Kidney (tissue), 14 donors: ENCODE measurements around the gene MAP1LC3B. TPM values are rescaled to one million over a fixed set of nuclear protein-coding genes. Genes with fewer than 3 reads are reported as not detected.
"Not testable (repeated sequence)": the region's sequence is repeated elsewhere in the genome, so short reads cannot be mapped to it uniquely, and the experiment has no call there.

Source experiments
- DNase-seq, 5 donors: peaks; one replicate each; pipeline ENCODE4 v3.0.0-alpha.2; 2013 to 2020
- FAIRE-seq: peaks from 2 replicates; lab custom pipeline; 2012; peaks lifted over from hg19 to GRCh38; lab: Jason Lieb, UNC
- H3K27ac ChIP-seq, 2 donors: one replicate each; pipeline ENCODE4 v1.7.0; 2013; ENCODE audit warnings: low read depth in 2 of 2, low read length in 2 of 2, inconsistent platforms in 1 of 2
- H3K27me3 ChIP-seq: one replicate; pipeline ENCODE4 v1.7.1; 2013; ENCODE audit warnings: low read length, inconsistent platforms; ENCODE audit not compliant: control insufficient read depth, insufficient read depth
- H3K36me3 ChIP-seq, 3 donors: one replicate each; pipeline versions ENCODE4 v1.7.0 to v1.7.1; 2013; ENCODE audit warnings: low read length in 3 of 3, control low read depth in 1 of 3, inconsistent platforms in 1 of 3; ENCODE audit not compliant: insufficient read depth in 3 of 3, control insufficient read depth in 2 of 3
- H3K4me1 ChIP-seq, 3 donors: one replicate each; pipeline versions ENCODE4 v1.7.0 to v1.7.1; 2013; ENCODE audit warnings: low read length in 3 of 3, inconsistent platforms in 1 of 3, low read depth in 1 of 3; ENCODE audit not compliant: control insufficient read depth in 2 of 3, insufficient read depth in 2 of 3
- H3K4me3 ChIP-seq, 3 donors: one replicate each; pipeline versions ENCODE4 v1.7.0 to v1.8.1; 2013; ENCODE audit warnings: low read length in 3 of 3, control low read depth in 1 of 3, inconsistent platforms in 1 of 3
- H3K9ac ChIP-seq, 3 donors: one replicate each; pipeline versions ENCODE4 v1.7.0 to v1.7.1; 2013; ENCODE audit warnings: low read length in 3 of 3, control low read depth in 1 of 3, inconsistent platforms in 1 of 3
- H3K9me3 ChIP-seq, 3 donors: one replicate each; pipeline versions ENCODE4 v1.7.0 to v1.7.1; 2013; ENCODE audit warnings: low read length in 3 of 3, control low read depth in 1 of 3, inconsistent platforms in 1 of 3; ENCODE audit not compliant: control insufficient read depth in 2 of 3, insufficient read depth in 1 of 3
- CTCF ChIP-seq: IDR thresholded peaks from 3 replicates; pipeline ENCODE4 v1.5.1; 2012; ENCODE audit warnings: mild to moderate bottlenecking, moderate library complexity, borderline replicate concordance; ENCODE audit not compliant: insufficient read depth; ENCODE audit errors: extremely low read depth
- intact Hi-C: fragments of 100-400 bp; cut with DNase I; formaldehyde crosslinking; loops from one replicate; pipeline ENCODE4 v1.11.1; 2022
- polyA plus RNA-seq: library from polyadenylated mRNA; stranded (reverse); fragments of 350-450 nt; fragmentation: Illumina TruSeq; extraction: RNeasy Lipid Tissue Mini Kit (QIAGEN cat#74804); gene quantifications from one replicate; pipeline ENCODE4 v1.2.3, GENCODE V29; 2014; ENCODE audit warnings: low read depth, low replicate concordance; ENCODE audit not compliant: insufficient read depth
- total RNA-seq: library from RNA; stranded (reverse); fragmentation: NEBNext Ultra II Directional; extraction: Animal tissue kit (Norgen Biotek cat#: 25700); gene quantifications from one replicate; pipeline ENCODE4 v1.2.1, GENCODE V29; 2021
- donor health status: control.
- donor health status: control.
- donor health status: control.
- donor health status: control.
- donor health status: control.
- donor health status: DM: yes; HTN: yes; CAD: no.
- donor health status: Normal renal cell carcinoma (clear cell type).

MAP1LC3B gene
- total and polyA plus RNA-seq, 2 donors from 2014 or later, result 57.1 to 70.3 TPM

DNA sequence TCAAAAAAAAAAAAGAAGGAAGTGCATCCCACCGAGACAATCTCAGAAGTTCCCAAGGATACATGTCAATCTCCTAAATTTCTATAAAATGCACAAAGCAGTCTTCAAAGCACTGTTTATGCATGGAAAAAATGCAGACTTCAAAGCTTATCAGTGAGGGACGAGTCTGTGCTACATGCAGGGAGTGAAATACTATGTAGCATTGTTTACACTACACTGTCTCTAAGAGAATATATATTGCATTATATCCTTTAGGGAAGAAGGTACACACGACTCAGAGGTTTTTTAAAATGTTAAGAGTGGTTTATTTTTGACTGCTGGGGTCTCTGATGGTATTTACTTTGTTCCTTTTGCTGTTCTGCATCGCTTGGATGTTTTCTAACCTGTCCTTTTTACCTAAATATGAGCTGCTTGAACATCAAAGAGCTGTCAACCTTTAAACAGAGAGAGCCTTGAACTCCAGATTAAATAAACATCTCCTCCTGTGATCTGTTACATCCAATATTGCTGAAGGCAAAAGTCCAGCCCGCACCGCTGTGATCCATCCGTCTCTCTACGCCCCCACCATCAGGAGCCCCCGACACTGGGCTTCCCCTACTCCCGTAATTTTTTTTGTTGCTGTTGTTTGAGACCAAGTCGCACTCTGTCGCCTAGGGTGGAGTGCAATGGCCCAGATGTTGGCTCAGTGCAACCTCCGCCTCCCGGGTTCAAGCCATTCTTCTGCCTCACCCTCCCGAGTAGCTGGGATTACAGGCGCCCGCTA, 9.9 kb upstream of the MAP1LC3B start:
- H3K9me3 ChIP-seq, result no peaks in the 10 kb centered on the region
- no peaks in the 10 kb centered on the region for H3K27me3 ChIP-seq
- peaks cover 6 to 17% (median 8%) of the 10 kb centered on the region in 3 donors for H3K4me1 ChIP-seq
- peak overlapping the region; percentile 14 to 67 (median 48) for H3K9ac ChIP-seq
- no peak for TF ChIP-seq CTCF
- no peaks in the 10 kb centered on the region for H3K36me3 ChIP-seq
- intact Hi-C loops, result no loop called here
- FAIRE-seq (no peak), DNase-seq (peak in 4 of 5 donors; percentile 46 to 69 (median 56))
- peak overlapping the region; percentile 49 to 74 (median 64) for H3K4me3 ChIP-seq
- peak overlapping the region in 1 of 2 donors; percentile 93 for H3K27ac ChIP-seq

GRCh38 chr16:87383505-87384161, 8.5 kb upstream of the MAP1LC3B start, which contains the start of gene FBXO31:
Gene FBXO31 (minus strand): TSS chr16:87383776. CDS start chr16:87383744, 32 bp downstream.
- intact Hi-C loops, result no loop called here

DNA sequence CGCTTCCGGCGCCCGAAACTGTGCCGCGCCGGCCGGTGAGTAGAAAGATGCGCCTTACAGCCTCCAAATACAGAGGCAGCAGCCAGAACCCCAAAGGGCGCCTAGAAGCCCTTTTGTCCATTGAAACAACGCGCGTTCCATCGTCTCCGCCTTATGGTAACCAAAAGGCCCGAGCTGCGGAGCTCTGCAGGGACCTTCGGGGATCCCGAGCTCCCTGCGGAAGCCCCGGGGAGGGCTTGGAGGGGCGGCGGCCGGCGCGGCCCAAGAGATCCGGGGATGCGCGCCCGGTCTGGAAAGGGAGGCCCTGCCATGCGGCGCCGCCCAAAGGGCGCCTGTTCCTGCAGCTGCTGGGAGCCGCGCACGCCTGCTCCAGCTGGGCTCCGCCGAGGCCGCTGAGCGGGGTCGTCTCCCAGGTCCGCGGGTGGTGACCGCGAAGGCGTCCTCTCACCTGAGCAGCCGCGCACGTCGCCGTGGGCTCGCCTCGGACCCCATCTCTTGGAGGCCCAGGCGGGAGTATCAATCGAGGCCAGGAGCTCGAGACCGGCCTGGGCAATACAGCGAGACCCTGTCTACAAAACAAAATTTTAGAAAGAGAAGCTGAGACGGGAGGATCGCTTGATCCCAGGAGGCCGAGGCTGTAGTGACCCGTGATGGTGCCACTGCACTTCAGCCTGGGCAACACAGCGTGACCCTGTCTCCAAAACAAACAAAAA, 7.8 kb upstream of the MAP1LC3B start:
- H3K36me3 ChIP-seq, result no peaks in the 10 kb centered on the region
- H3K27me3 ChIP-seq, result no peaks in the 10 kb centered on the region
- peak in 1 of 5 donors; percentile 91 for DNase-seq
- peak overlapping the region in 2 of 3 donors; percentile 50 to 60 for H3K9ac ChIP-seq
- FAIRE-seq, result no peak
- peaks cover 11 to 23% (median 16%) of the 10 kb centered on the region in 3 donors for H3K4me1 ChIP-seq
- peak overlapping the region; percentile 61 to 74 (median 65) for H3K4me3 ChIP-seq
- no peak for TF ChIP-seq CTCF
- no peaks in the 10 kb centered on the region for H3K9me3 ChIP-seq
- intact Hi-C loops, result no loop called here
- H3K27ac ChIP-seq, result peak overlapping the region; percentile 93 to 94

More at GRCh38 chr16:87383505-87384161, 8.5 kb upstream of the MAP1LC3B start, which contains the start of gene FBXO31:
- peak; percentile 8 for TF ChIP-seq CTCF
- Histone ChIP-seq H3K4me3 (peak within 1 kb of the TSS; percentile 61 to 74 (median 65)), H3K27ac (peak within 1 kb of the TSS; percentile 93 to 94), H3K9ac (peak within 1 kb of the TSS; percentile 50 to 67 (median 54)), H3K27me3 (no peaks in the 10 kb centered on the region), H3K4me1 (peaks cover 11 to 23% (median 15%) of the 10 kb centered on the region in 3 donors), H3K9me3 (no peaks in the 10 kb centered on the region), H3K36me3 (no peaks in the 10 kb centered on the region)
- FAIRE-seq (no peak), DNase-seq (peak; percentile 94 to 97 (median 95))

DNA sequence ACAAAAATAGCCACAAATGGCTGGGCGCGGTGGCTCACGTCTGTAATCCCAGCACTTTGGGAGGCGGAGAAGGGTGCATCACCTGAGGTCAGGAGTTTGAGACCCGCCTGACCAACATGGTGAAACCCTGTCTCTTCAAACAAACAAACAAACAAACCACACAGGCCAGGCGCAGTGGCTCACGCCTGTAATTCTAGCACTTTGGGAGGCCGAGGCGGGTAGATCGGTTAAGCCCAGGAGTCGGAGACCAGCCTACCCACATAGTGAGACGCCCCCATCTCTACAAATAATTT, 7.3 kb upstream of the MAP1LC3B start:
- intact Hi-C loops, H3K36me3 ChIP-seq, H3K9me3 ChIP-seq, H3K27me3 ChIP-seq, FAIRE-seq: not testable (repeated sequence)
- Histone ChIP-seq H3K4me1 (peaks cover 11 to 23% (median 16%) of the 10 kb centered on the region in 3 donors), H3K4me3 (peak overlapping the region in 2 of 3 donors; percentile 14 to 74), H3K9ac (peak overlapping the region in 1 of 3 donors; percentile 11), H3K27ac (peak overlapping the region; percentile 93 to 94)
- peak in 1 of 5 donors; percentile 71 for DNase-seq
